ENCODE measurements around the gene ZDHHC11.
"Not testable (repeated sequence)": the region's sequence is repeated elsewhere in the genome, so short reads cannot be mapped to it uniquely, and the experiment has no call there.

Gene ZDHHC11

DNA sequence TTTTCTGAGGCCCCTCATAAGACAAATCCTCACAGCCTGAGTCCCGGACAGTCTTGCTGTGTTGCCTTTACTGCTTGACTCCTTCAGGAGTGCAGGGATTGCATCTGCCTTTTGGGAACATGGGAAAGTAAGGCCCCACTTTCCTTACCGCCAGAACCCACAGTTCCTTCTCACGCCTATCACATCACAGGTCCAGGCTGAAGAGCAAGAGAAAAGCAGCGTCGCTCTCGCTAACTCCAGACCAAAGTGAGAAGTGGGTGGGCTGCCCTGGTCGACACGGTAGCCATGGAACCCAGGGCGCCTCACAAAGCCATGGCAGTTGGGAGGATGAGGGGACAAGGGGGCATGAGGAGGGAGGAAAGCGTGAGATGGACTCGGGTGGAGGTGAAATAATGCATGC is 7.9 kb upstream of the ZDHHC11 start:
- DNase-seq (ENCODE audit: low read depth) = no peak
- H3K4me3 ChIP-seq (ENCODE audit: low read depth, low read length) = no peak overlapping the region
- no peak for TF ChIP-seq CTCF (IDR thresholded peaks at IDR 0.05; ENCODE audit: control insufficient read depth, extremely low read depth, insufficient read depth)

GRCh38 chr5:856531-857425 is 6.0 kb upstream of the ZDHHC11 start:
- TF ChIP-seq CTCF (IDR thresholded peaks at IDR 0.05; ENCODE audit: control insufficient read depth, extremely low read depth, insufficient read depth) = no peak
- no peak overlapping the region for H3K4me3 ChIP-seq (ENCODE audit: low read depth, low read length)
- no peak for DNase-seq (ENCODE audit: low read depth)

GRCh38 chr5:855771-856530 is 5.2 kb upstream of the ZDHHC11 start:
- DNase-seq (ENCODE audit: low read depth) = no peak
- no peak overlapping the region for H3K4me3 ChIP-seq (ENCODE audit: low read depth, low read length)
- TF ChIP-seq CTCF (IDR thresholded peaks at IDR 0.05; ENCODE audit: control insufficient read depth, extremely low read depth, insufficient read depth) = no peak

DNA sequence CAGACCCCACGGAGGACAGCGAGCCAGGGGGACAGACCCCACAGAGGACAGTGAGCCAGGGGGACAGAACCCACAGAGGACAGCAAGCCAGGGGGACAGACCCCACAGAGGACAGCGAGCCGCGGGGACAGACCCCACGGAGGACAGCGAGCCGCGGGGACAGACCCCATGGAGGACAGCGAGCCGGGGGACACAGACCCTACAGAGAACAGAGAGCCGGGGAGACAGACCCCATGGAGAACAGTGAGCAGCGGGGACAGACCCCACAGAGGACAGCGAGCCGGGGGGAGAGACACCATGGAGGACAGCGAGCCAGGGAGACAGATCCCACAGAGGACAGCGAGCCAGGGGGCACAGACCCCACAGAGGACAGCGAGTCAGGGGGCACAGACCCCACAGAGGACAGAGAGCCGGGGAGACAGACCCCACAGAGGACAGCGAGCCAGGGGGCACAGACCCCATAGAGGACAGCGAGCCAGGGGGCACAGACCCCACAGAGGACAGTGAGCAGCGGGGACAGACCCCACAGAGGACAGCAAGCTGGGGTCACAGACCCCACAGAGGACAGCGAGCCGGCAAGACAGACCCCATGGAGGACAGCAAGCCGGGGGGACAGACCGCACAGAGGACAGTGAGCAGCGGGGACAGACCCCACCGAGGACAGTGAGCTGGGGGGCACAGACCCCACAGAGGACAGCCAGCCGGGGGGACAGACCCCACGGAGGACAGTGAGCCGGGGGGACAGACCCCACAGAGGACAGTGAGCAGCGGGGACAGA is 4.4 kb upstream of the ZDHHC11 start:
- no peak for TF ChIP-seq CTCF (IDR thresholded peaks at IDR 0.05; ENCODE audit: control insufficient read depth, extremely low read depth, insufficient read depth)
- DNase-seq (ENCODE audit: low read depth) = no peak

GRCh38 chr5:854217-854616 is 3.4 kb upstream of the ZDHHC11 start:
- TF ChIP-seq CTCF (IDR thresholded peaks at IDR 0.05; ENCODE audit: control insufficient read depth, extremely low read depth, insufficient read depth) = no peak
- H3K4me3 ChIP-seq (ENCODE audit: low read depth, low read length) = no peak overlapping the region
- no peak for DNase-seq (ENCODE audit: low read depth)

More for the DNA sequence above, 4.4 kb upstream of the ZDHHC11 start:
- no peak overlapping the region for H3K4me3 ChIP-seq (ENCODE audit: low read depth, low read length)

GRCh38 chr5:853416-854090 is 2.8 kb upstream of the ZDHHC11 start:
- not testable (repeated sequence) for H3K4me3 ChIP-seq (ENCODE audit: low read depth, low read length); DNase-seq (ENCODE audit: low read depth)
